GM13976 (cell line): ENCODE data around the gene C17orf50.

Source experiments
- DNase-seq: peaks from one replicate; pipeline ENCODE4 v3.0.0; 2012; ENCODE audit warnings: low spot score
- in situ Hi-C: fragments of 300-500 bp; cut with MboI; formaldehyde crosslinking; loops from one replicate; pipeline ENCODE4 v1.12.0; 2022; ENCODE audit warnings: low sequenced_read_pairs, mixed read lengths, inconsistent platforms; ENCODE audit not compliant: unreplicated experiment
- TF ChIP-seq, protein P1 (sequence below): IDR thresholded peaks from 2 replicates; pipeline ENCODE4 v1.5.1; 2012; ENCODE audit warnings: borderline replicate concordance, mild to moderate bottlenecking; ENCODE audit not compliant: insufficient read depth; ENCODE audit errors: extremely low read depth, missing control alignments, control extremely low read depth

Gene C17orf50

DNA sequence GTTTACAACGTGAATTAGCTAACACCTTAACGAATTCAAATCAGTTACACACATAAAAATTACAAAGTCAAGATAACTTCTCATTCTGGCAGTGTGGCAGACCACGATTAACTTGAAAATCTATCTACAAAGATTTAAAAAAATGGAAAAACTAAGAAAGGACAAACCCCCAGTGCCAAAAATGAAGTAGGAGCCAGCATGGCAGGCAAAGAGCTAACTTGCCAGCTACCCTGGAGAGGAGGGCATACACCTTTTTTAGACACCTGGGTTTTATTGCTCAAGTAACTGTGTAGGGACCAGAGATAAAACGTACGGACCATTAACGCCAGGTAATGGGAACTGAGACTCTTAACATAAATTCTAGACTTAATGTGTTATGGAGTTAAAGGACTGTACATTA is 51.1 kb downstream of the C17orf50 start:
- in situ Hi-C loops, result no loop called here

DNA sequence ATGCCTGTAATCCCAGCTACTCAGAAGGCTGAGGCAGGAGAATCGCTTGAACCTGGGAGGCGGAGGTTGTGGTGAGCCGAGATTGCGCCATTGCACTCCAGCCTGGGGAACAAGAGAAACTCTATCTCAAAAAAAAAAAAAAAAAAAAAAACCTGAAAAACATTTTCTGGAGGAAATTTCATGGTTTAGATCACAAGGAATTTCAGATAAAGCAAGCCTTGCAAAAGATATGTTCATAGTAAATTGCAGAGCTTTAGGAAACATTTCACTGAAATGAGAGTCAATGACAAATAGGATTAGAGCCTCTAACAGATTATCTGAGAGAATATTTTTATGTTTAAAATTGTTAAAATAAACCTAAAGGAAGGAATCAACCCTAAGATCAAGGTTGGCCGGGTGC is 51.8 kb downstream of the C17orf50 start:
- in situ Hi-C loops, result no loop called here
- TF ChIP-seq, protein P1, sequence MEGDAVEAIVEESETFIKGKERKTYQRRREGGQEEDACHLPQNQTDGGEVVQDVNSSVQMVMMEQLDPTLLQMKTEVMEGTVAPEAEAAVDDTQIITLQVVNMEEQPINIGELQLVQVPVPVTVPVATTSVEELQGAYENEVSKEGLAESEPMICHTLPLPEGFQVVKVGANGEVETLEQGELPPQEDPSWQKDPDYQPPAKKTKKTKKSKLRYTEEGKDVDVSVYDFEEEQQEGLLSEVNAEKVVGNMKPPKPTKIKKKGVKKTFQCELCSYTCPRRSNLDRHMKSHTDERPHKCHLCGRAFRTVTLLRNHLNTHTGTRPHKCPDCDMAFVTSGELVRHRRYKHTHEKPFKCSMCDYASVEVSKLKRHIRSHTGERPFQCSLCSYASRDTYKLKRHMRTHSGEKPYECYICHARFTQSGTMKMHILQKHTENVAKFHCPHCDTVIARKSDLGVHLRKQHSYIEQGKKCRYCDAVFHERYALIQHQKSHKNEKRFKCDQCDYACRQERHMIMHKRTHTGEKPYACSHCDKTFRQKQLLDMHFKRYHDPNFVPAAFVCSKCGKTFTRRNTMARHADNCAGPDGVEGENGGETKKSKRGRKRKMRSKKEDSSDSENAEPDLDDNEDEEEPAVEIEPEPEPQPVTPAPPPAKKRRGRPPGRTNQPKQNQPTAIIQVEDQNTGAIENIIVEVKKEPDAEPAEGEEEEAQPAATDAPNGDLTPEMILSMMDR, result no peak
- no peak for DNase-seq

More for the DNA sequence above, 51.1 kb downstream of the C17orf50 start:
- TF ChIP-seq, protein P1, result no peak
- DNase-seq, result no peak
